K562 (cell line): ENCODE data around the gene FMO5. TPM values are rescaled to one million over a fixed set of nuclear protein-coding genes. Genes with fewer than 3 reads are reported as not detected.

Experiments used
- ATAC-seq: fragments of 200-7000 bp; cut with Tn5 transposase; 3 replicates; pipeline ENCODE4 v1.9.1; 2020; ENCODE audit warnings: moderate library complexity
- BruUV-seq: library from RNA; stranded (reverse); fragments of 400-500 nt; replicated peaks from 2 replicates; lab custom pipeline; 2021; lab: Mats Ljungman, UMichigan
- CTCF ChIA-PET: fragments of 300-600 bp; formaldehyde crosslinking; extraction: SDS; loops from one replicate; lab custom pipeline; 2021; ENCODE audit warnings: low intra/inter-chr PET ratio; lab: Yijun Ruan, JAX
- POLR2A ChIA-PET: fragments of 300-600, 350-650 bp; sonication (Branson Sonifier 250); formaldehyde crosslinking; extraction: SDS; loops from one replicate; lab custom pipeline; 2021; ENCODE audit warnings: antibody characterized with exemption, inconsistent platforms; lab: Yijun Ruan, JAX
- DNase-seq, 4 experiments: peaks; one replicate each; pipeline versions ENCODE4 v3.0.0 to v3.0.0-alpha.2; 2011 to 2018; ENCODE audit warnings: low spot score in 3 of 4, mixed read lengths in 3 of 4; ENCODE audit errors: extremely low read depth in 1 of 4
- FAIRE-seq: peaks from 2 replicates; lab custom pipeline; 2011; peaks lifted over from hg19 to GRCh38; lab: Jason Lieb, UNC
- H2AFZ ChIP-seq: 2 replicates; pipeline ENCODE4 v1.6.0; 2011; ENCODE audit warnings: low read depth, low read length, control low read depth, inconsistent platforms
- H3K27ac ChIP-seq: fragments of 200-600 bp; 3 replicates; pipeline ENCODE4 v1.8.0; 2011; ENCODE audit warnings: low read depth, mild to moderate bottlenecking, control low read depth, inconsistent platforms, low read length, moderate library complexity, mixed read lengths; ENCODE audit errors: extremely low read depth
- H3K27me3 ChIP-seq, 2 experiments: fragments of 300-600 bp in 1 of 2; 2 replicates in 1 of 2; 3 replicates in 1 of 2; pipeline versions ENCODE4 v1.6.0 to v1.8.0; 2011; ENCODE audit warnings: inconsistent platforms in 2 of 2, low read length in 2 of 2, mild to moderate bottlenecking in 1 of 2, mixed read lengths in 1 of 2, moderate library complexity in 1 of 2; ENCODE audit not compliant: control insufficient read depth in 2 of 2, insufficient read depth in 2 of 2
- H3K36me3 ChIP-seq: fragments of 300-600 bp; 3 replicates; pipeline ENCODE4 v1.8.0; 2011; ENCODE audit warnings: mild to moderate bottlenecking, low read length, inconsistent platforms; ENCODE audit not compliant: control insufficient read depth, insufficient read depth
- H3K4me1 ChIP-seq, 2 experiments: fragments of 200-600 bp in 1 of 2; replicated peaks in 1 of 2; 2 replicates in 1 of 2; 3 replicates in 1 of 2; pipeline versions ENCODE4 v1.5.1 to v1.8.0; 2011; ENCODE audit warnings: inconsistent platforms in 2 of 2, low read length in 2 of 2, mild to moderate bottlenecking in 1 of 2, mixed read lengths in 1 of 2, moderate library complexity in 1 of 2; ENCODE audit not compliant: control insufficient read depth in 2 of 2, insufficient read depth in 2 of 2
- H3K4me2 ChIP-seq: 2 replicates; pipeline ENCODE4 v1.6.1; 2011; ENCODE audit warnings: low read length, control low read depth, inconsistent platforms, mixed read lengths; ENCODE audit not compliant: insufficient read depth
- H3K4me3 ChIP-seq: fragments of 200-600 bp; sonication (generic), shearing (Covaris generic); 2 replicates; pipeline ENCODE4 v1.5.1; 2016; ENCODE audit warnings: control low read depth, inconsistent platforms
- H3K79me2 ChIP-seq: fragments of 200-600 bp; 3 replicates; pipeline ENCODE4 v1.8.0; 2011; ENCODE audit warnings: low read length, inconsistent platforms; ENCODE audit not compliant: control insufficient read depth, insufficient read depth
- H3K9ac ChIP-seq, 2 experiments: 2 replicates each; pipeline versions ENCODE4 v1.6.0 to v1.6.1; 2011; ENCODE audit warnings: low read depth in 2 of 2, low read length in 2 of 2, control low read depth in 1 of 2, inconsistent platforms in 1 of 2, mild to moderate bottlenecking in 1 of 2, mixed read lengths in 1 of 2; ENCODE audit not compliant: insufficient read depth in 1 of 2
- H3K9me1 ChIP-seq: one replicate; pipeline ENCODE4 v1.6.0; 2011; ENCODE audit warnings: inconsistent platforms, mild to moderate bottlenecking, low read length, moderate library complexity; ENCODE audit not compliant: control insufficient read depth, insufficient read depth
- H3K9me3 ChIP-seq: replicated peaks from 2 replicates; pipeline ENCODE4 v1.5.1; 2011; ENCODE audit warnings: low read depth, low read length, inconsistent platforms; ENCODE audit not compliant: control insufficient read depth, insufficient read depth
- H4K20me1 ChIP-seq: replicated peaks from 2 replicates; pipeline ENCODE4 v1.6.1; 2011; ENCODE audit warnings: low read length, inconsistent platforms, mixed read lengths; ENCODE audit not compliant: control insufficient read depth, insufficient read depth
- COPS2 ChIP-seq: fragments of 450-650 bp; conservative IDR thresholded peaks from 2 replicates; pipeline ENCODE4 v1.6.1; 2016; ENCODE audit warnings: mild to moderate bottlenecking, moderate library complexity
- HDAC3 ChIP-seq: fragments of 450-650 bp; IDR thresholded peaks from 2 replicates; pipeline ENCODE4 v1.6.1; 2018; ENCODE audit warnings: borderline replicate concordance, mild to moderate bottlenecking, moderate library complexity; ENCODE audit not compliant: partially characterized antibody
- LARP7 ChIP-seq: fragments of 450-650 bp; IDR thresholded peaks from 2 replicates; pipeline ENCODE4 v1.6.1; 2016
- MEF2A ChIP-seq: IDR thresholded peaks from 2 replicates; pipeline ENCODE4 v1.6.1; 2011; ENCODE audit warnings: low read depth, mild to moderate bottlenecking, low read length, moderate library complexity; ENCODE audit not compliant: control insufficient read depth
- TCF7 ChIP-seq: sonication (generic); IDR thresholded peaks from 2 replicates; pipeline ENCODE4 v1.6.1; 2016; ENCODE audit warnings: antibody characterized with exemption, borderline replicate concordance
- WGBS: fragments of 100-300 bp; shearing (Covaris generic); methylation state at CpG from one replicate; pipeline ENCODE4 v1.1.6; 2016; ENCODE audit warnings: low coverage, mixed read lengths; ENCODE audit not compliant: insufficient coverage; ENCODE audit errors: missing lambda C conversion rate; 5-methylcytosine and 5-hydroxymethylcytosine counted together
- in situ Hi-C: fragments of 300-500 bp; cut with MboI; formaldehyde crosslinking; loops from 4 replicates; pipeline ENCODE4 v1.15.0; 2018; ENCODE audit warnings: inconsistent platforms, mixed read lengths
- intact Hi-C: fragments of 100-400 bp; cut with micrococcal nuclease; formaldehyde crosslinking; loops from 2 replicates; pipeline ENCODE4 v1.14.2; 2022
- polyA plus RNA-seq, 8 experiments: library from polyadenylated mRNA; depleted of rRNA in 4 of 8; stranded (reverse) in 5 of 8; unstranded in 3 of 8; fragments of >200 nt; fragmentation: Nextera tagmentation in 2 of 8; fragmentation: Illumina TruSeq in 1 of 8; extraction: Ambion mirVana in 2 of 8; extraction: Trizol in 1 of 8; gene quantifications; 2 replicates each; pipeline versions ENCODE4 v1.2.1 to v1.2.3, GENCODE V29; 2011 to 2014; ENCODE audit warnings: inconsistent platforms in 1 of 8, missing spikeins in 1 of 8
- total RNA-seq, 7 experiments: library from RNA; depleted of rRNA in 6 of 7; stranded (reverse); fragments of >200 nt in 6 of 7; fragmentation: Illumina TruSeq in 2 of 7; extraction: Trizol in 2 of 7; gene quantifications; 2 replicates each; pipeline versions ENCODE4 v1.2.1 to v1.2.3, GENCODE V29; 2011 to 2021; ENCODE audit warnings: low replicate concordance in 1 of 7
- TF ChIP-seq, protein P1 (sequence below): sonication (generic); formaldehyde crosslinking; IDR thresholded peaks from 2 replicates; pipeline ENCODE4 v1.8.0; 2022; ENCODE audit warnings: mild to moderate bottlenecking, missing genetic modification reagents, borderline replicate concordance
- TF ChIP-seq, protein P2 (sequence below): sonication (generic); formaldehyde crosslinking; IDR thresholded peaks from 2 replicates; pipeline ENCODE4 v1.8.0; 2022; ENCODE audit warnings: missing genetic modification reagents, mild to moderate bottlenecking, borderline replicate concordance

FMO5 gene
- total and polyA plus RNA-seq, 9 of the 15 experiments (the other 6 are each of a cell fraction or from before 2014, with no cell fraction given) = 0.11 to 0.69 (median 0.19) TPM; not detected in 1

DNA sequence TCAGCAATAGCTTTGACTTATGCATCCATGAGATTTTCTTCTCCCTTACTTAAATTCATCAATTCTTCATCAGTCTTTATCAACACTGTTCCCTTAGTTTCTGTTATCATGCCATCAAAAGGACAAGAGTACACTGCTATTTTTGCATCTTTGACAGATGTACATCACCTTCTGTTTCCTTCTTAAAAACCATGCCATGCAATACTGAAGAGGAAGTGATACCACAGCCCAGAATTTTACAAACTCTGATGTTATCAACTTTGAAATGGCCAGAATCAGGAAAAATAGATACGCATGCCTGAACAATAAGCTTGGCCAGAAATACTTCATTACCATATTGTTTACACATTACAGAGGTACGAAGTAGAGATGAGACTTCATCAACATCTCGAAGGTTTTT, 21.1 kb downstream of the FMO5 start:
- no peak overlapping the region for H2AFZ ChIP-seq
- peaks cover 5 to 8% of the 10 kb centered on the region in 2 experiments; a peak in 4 of 5 replicates for H3K27me3 ChIP-seq
- no peak overlapping the region for H3K27ac ChIP-seq
- no peak overlapping the region for H3K9ac ChIP-seq
- H3K4me1 ChIP-seq = no peaks in the 10 kb centered on the region
- no peak overlapping the region for H3K4me3 ChIP-seq
- no peaks in the 10 kb centered on the region for H4K20me1 ChIP-seq
- ChIA-PET POLR2A (no interaction called here), CTCF (no interaction called here)
- no peaks in the 10 kb centered on the region for H3K9me1 ChIP-seq
- DNase-seq (no peak), ATAC-seq (no peak), FAIRE-seq (no peak)
- H3K9me3 ChIP-seq = no peaks in the 10 kb centered on the region
- H3K4me2 ChIP-seq = no peak overlapping the region
- intact Hi-C loops (no loop called here), in situ Hi-C loops (no loop called here)
- H3K79me2 ChIP-seq = no peaks in the 10 kb centered on the region
- no TSS peak for BruUV-seq
- no peaks in the 10 kb centered on the region for H3K36me3 ChIP-seq
- 0% methylated on average over 3 of the region's 3 CpGs for WGBS
- TF ChIP-seq TCF7 (no peak), MEF2A (no peak), LARP7 (no peak), HDAC3 (no peak), COPS2 (no peak)
- TF ChIP-seq, protein P1, sequence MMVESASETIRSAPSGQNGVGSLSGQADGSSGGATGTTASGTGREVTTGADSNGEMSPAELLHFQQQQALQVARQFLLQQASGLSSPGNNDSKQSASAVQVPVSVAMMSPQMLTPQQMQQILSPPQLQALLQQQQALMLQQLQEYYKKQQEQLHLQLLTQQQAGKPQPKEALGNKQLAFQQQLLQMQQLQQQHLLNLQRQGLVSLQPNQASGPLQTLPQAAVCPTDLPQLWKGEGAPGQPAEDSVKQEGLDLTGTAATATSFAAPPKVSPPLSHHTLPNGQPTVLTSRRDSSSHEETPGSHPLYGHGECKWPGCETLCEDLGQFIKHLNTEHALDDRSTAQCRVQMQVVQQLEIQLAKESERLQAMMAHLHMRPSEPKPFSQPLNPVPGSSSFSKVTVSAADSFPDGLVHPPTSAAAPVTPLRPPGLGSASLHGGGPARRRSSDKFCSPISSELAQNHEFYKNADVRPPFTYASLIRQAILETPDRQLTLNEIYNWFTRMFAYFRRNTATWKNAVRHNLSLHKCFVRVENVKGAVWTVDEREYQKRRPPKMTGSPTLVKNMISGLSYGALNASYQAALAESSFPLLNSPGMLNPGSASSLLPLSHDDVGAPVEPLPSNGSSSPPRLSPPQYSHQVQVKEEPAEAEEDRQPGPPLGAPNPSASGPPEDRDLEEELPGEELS (CRISPR knock-in tag) = no peak
- TF ChIP-seq, protein P2, sequence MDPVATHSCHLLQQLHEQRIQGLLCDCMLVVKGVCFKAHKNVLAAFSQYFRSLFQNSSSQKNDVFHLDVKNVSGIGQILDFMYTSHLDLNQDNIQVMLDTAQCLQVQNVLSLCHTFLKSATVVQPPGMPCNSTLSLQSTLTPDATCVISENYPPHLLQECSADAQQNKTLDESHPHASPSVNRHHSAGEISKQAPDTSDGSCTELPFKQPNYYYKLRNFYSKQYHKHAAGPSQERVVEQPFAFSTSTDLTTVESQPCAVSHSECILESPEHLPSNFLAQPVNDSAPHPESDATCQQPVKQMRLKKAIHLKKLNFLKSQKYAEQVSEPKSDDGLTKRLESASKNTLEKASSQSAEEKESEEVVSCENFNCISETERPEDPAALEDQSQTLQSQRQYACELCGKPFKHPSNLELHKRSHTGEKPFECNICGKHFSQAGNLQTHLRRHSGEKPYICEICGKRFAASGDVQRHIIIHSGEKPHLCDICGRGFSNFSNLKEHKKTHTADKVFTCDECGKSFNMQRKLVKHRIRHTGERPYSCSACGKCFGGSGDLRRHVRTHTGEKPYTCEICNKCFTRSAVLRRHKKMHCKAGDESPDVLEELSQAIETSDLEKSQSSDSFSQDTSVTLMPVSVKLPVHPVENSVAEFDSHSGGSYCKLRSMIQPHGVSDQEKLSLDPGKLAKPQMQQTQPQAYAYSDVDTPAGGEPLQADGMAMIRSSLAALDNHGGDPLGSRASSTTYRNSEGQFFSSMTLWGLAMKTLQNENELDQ (CRISPR knock-in tag) = no peak
